ENCODE measurements around the gene GRIK3. TPM values are rescaled to one million over a fixed set of nuclear protein-coding genes. Genes with fewer than 3 reads are reported as not detected.

Gene GRIK3
- total and polyA plus RNA-seq, 2 experiments from 2014 or later: 0.31 to 2.9 TPM

DNA sequence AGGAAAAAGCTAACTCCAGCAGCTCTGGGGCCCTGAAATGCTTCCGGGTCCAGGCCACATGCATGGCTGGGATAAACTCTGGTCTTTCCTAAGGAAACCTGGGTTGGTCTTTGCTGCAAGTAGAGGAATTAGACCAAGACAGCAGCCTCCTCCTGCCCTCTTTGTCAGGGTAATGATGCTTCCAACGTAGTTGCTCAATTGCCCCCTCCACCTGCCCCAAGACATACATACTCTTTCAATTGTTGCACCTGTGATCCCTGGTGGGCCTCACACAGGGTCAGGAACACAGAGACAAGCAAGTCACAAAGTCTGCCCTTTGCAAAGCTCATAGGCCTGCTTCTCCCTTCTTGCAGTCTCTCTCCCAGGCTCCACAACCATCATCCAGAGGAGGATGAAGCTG lies 41.9 kb upstream of the GRIK3 start:
- peaks cover 3% of the 10 kb centered on the region for H3K27me3 Mint-ChIP-seq (ENCODE audit: insufficient read depth, low read depth, poor library complexity)
- Histone ChIP-seq H2AFZ (no peak overlapping the region; the same call in 1 of the 2 replicates), H3F3A (replicated peaks; ENCODE audit: low read depth) (no peaks in the 10 kb centered on the region), H3K4me3 (no peak overlapping the region), H3K36me3 (ENCODE audit: insufficient read depth) (no peaks in the 10 kb centered on the region), H3K9me2 (ENCODE audit: insufficient read depth) (no peaks in the 10 kb centered on the region), H3K79me2 (replicated peaks; ENCODE audit: insufficient read depth) (no peaks in the 10 kb centered on the region), H3K4me1 (ENCODE audit: insufficient read depth) (no peaks in the 10 kb centered on the region), H3K27me3 (ENCODE audit: insufficient read depth) (no peaks in the 10 kb centered on the region), H4K20me1 (replicated peaks; ENCODE audit: insufficient read depth) (no peaks in the 10 kb centered on the region), H3K27ac (ENCODE audit: low read depth) (no peak overlapping the region), H3K4me2 (no peak overlapping the region)
- peaks cover 12% of the 10 kb centered on the region; the same call in 2 of the 3 replicates for H3K36me3 Mint-ChIP-seq (ENCODE audit: low read depth)
- TF ChIP-seq ZNF114 (CRISPR knock-in tag; IDR thresholded peaks at IDR 0.05): no peak
- TF ChIP-seq REST (IDR thresholded peaks at IDR 0.05; ENCODE audit: unreplicated experiment): no peak
- TF ChIP-seq JUNB (IDR thresholded peaks at IDR 0.05; ENCODE audit: unreplicated experiment): no peak
- no peak for TF ChIP-seq ZNF331 (CRISPR knock-in tag; IDR thresholded peaks at IDR 0.05; ENCODE audit: low read depth)
- DNase-seq (ENCODE audit: low spot score) (no peak), ATAC-seq (peak; percentile 88)
- H3K4me3 Mint-ChIP-seq: no peak overlapping the region
- peaks cover 19% of the 10 kb centered on the region for H3K9me3 Mint-ChIP-seq
- H3K27ac Mint-ChIP-seq: no peak overlapping the region
- peaks cover 13% of the 10 kb centered on the region for H3K4me1 Mint-ChIP-seq

DNA sequence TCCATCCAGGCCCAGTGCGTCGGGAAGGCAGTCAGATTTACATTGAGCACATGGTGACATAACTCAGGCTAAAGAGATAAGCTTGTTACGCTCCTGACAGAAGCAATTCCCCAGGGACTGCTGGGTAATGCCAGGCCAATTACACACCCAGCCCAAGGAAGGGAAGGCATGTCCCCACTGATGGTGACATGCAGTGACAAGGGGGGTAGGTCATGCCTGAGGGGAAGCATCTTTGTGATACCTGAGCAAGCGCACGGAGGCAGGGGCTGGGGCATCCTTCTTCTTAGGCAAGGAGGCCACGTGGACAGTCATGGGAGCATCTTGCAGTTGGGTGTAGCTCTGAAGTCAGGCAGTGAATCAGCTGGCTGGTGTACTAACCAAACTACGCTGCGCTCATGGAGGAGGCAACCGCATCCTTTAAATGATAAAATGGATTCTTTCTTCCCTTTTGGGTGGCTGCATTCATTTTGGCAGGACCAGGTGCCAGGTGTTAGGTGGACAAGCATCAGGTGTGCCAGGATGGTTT lies 39.6 kb upstream of the GRIK3 start:
- DNase-seq (ENCODE audit: low spot score) (no peak), ATAC-seq (no peak)
- H4K20me1 ChIP-seq (replicated peaks; ENCODE audit: insufficient read depth): no peaks in the 10 kb centered on the region
- peaks cover 13% of the 10 kb centered on the region for H3K4me1 Mint-ChIP-seq
- H3K4me2 ChIP-seq: no peak overlapping the region
- H2AFZ ChIP-seq: no peak overlapping the region
- peaks cover 5% of the 10 kb centered on the region; the same call in 1 of the 3 replicates for H3K36me3 Mint-ChIP-seq (ENCODE audit: low read depth)
- H3K4me1 ChIP-seq (ENCODE audit: insufficient read depth): no peaks in the 10 kb centered on the region
- no peaks in the 10 kb centered on the region for H3K79me2 ChIP-seq (replicated peaks; ENCODE audit: insufficient read depth)
- H3K4me3 Mint-ChIP-seq: no peak overlapping the region
- no peaks in the 10 kb centered on the region for H3K36me3 ChIP-seq (ENCODE audit: insufficient read depth)
- H3K9me3 Mint-ChIP-seq: peaks cover 7% of the 10 kb centered on the region
- H3K27me3 ChIP-seq (ENCODE audit: insufficient read depth): no peaks in the 10 kb centered on the region
- no peaks in the 10 kb centered on the region for H3K9me2 ChIP-seq (ENCODE audit: insufficient read depth)
- no peaks in the 10 kb centered on the region for H3F3A ChIP-seq (replicated peaks; ENCODE audit: low read depth)
- H3K27me3 Mint-ChIP-seq (ENCODE audit: insufficient read depth, low read depth, poor library complexity): peaks cover 3% of the 10 kb centered on the region
- no peak overlapping the region for H3K4me3 ChIP-seq
- H3K27ac Mint-ChIP-seq: no peak overlapping the region
- H3K27ac ChIP-seq (ENCODE audit: low read depth): no peak overlapping the region
- TF ChIP-seq REST (IDR thresholded peaks at IDR 0.05; ENCODE audit: unreplicated experiment) (no peak), CREB1 (CRISPR knock-in tag; IDR thresholded peaks at IDR 0.05; ENCODE audit: low read depth) (no peak), EZH2 (IDR thresholded peaks at IDR 0.05; ENCODE audit: low read depth, unreplicated experiment) (no peak), EZH2phosphoT487 (IDR thresholded peaks at IDR 0.05; ENCODE audit: unreplicated experiment) (no peak)
- TF ChIP-seq, protein P1, sequence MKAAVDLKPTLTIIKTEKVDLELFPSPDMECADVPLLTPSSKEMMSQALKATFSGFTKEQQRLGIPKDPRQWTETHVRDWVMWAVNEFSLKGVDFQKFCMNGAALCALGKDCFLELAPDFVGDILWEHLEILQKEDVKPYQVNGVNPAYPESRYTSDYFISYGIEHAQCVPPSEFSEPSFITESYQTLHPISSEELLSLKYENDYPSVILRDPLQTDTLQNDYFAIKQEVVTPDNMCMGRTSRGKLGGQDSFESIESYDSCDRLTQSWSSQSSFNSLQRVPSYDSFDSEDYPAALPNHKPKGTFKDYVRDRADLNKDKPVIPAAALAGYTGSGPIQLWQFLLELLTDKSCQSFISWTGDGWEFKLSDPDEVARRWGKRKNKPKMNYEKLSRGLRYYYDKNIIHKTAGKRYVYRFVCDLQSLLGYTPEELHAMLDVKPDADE (IDR thresholded peaks at IDR 0.05): no peak
